Heart left ventricle (tissue), 16 donors: Measurements from ENCODE around the gene ENKD1. TPM values are rescaled to one million over a fixed set of nuclear protein-coding genes. Genes with fewer than 3 reads are reported as not detected.

Source experiments
- ATAC-seq, 4 donors: fragments of 200-7000 bp; cut with Tn5 transposase; one replicate each; pipeline ENCODE4 v1.9.1; 2020 to 2022; ENCODE audit warnings: moderate library complexity in 4 of 4, mild to moderate bottlenecking in 3 of 4, moderate number of reproducible peaks in 1 of 4
- DNase-seq, 5 donors: peaks; one replicate each; pipeline ENCODE4 v3.0.0-alpha.2; 2020
- H3K27ac ChIP-seq, 12 donors: fragments of 200-600 bp; sonication (generic) in 4 of 12; one replicate each; pipeline versions ENCODE4 v1.5.0 to v1.8.0; 2016 to 2022; ENCODE audit warnings: mild to moderate bottlenecking in 2 of 12
- H3K27me3 ChIP-seq, 9 donors: fragments of 200-600 bp; sonication (generic) in 2 of 9; one replicate each; pipeline versions ENCODE4 v1.5.1 to v1.8.0; 2016 to 2022; ENCODE audit warnings: mild to moderate bottlenecking in 3 of 9
- H3K36me3 ChIP-seq, 9 donors: fragments of 200-600 bp; sonication (generic) in 2 of 9; one replicate each; pipeline versions ENCODE4 v1.5.0 to v1.8.0; 2018 to 2022; ENCODE audit warnings: mild to moderate bottlenecking in 2 of 9
- H3K4me1 ChIP-seq, 12 donors: fragments of 200-600 bp; sonication (generic) in 4 of 12; one replicate each; pipeline versions ENCODE4 v1.5.0 to v1.8.0; 2016 to 2022; ENCODE audit warnings: mild to moderate bottlenecking in 3 of 12
- H3K4me3 ChIP-seq, 12 donors: fragments of 200-600 bp; sonication (generic) in 4 of 12; one replicate each; pipeline versions ENCODE4 v1.5.0 to v1.8.0; 2017 to 2022; ENCODE audit warnings: mild to moderate bottlenecking in 9 of 12, moderate library complexity in 4 of 12
- H3K9me3 ChIP-seq, 12 donors: fragments of 200-600 bp; sonication (generic) in 4 of 12; one replicate each; pipeline versions ENCODE4 v1.5.0 to v1.8.0; 2016 to 2022; ENCODE audit warnings: mild to moderate bottlenecking in 1 of 12
- POLR2A ChIP-seq, 2 donors: fragments of 450-650 bp; IDR thresholded peaks; one replicate each; pipeline ENCODE4 v1.6.1; 2017; ENCODE audit warnings: antibody characterized with exemption in 2 of 2, mild to moderate bottlenecking in 2 of 2, moderate library complexity in 2 of 2
- WGBS, 4 donors: extraction: QIAGEN DNeasy Blood & Tissue Kit in 2 of 4; methylation state at CpG; one replicate each; pipeline versions ENCODE4 v1.1.5 to v1.1.7; 2013 to 2018; 5-methylcytosine and 5-hydroxymethylcytosine counted together
- intact Hi-C, 10 donors: fragments of 100-400 bp; cut with DNase I; formaldehyde crosslinking; loops; one replicate each; pipeline versions ENCODE4 v1.11.1 to v1.14.2; 2022
- polyA plus RNA-seq, 2 donors: library from polyadenylated mRNA; stranded (reverse); fragments of 200-250 nt; gene quantifications; one replicate each; pipeline ENCODE4 v1.2.3, GENCODE V29; 2013
- total RNA-seq, 9 donors: library from RNA; depleted of rRNA in 2 of 9; stranded (reverse); fragments of >200 nt in 2 of 9; fragmentation: NEBNext Ultra II Directional in 3 of 9; extraction: Animal tissue kit (Norgen Biotek cat#: 25700) in 3 of 9; gene quantifications; one replicate each; pipeline versions ENCODE4 v1.1.0 to v1.2.4, GENCODE V29; 2016 to 2023
- TF ChIP-seq, protein P1 (sequence below), 12 donors: fragments of 200-600 bp; sonication (generic) in 4 of 12; IDR thresholded peaks; one replicate each; pipeline versions ENCODE4 v1.5.0 to v1.8.0; 2018 to 2022; ENCODE audit warnings: antibody characterized with exemption in 12 of 12, mild to moderate bottlenecking in 5 of 12
- donor health status: ischemic (EF 13 %, LVEDD 7.1; RV severe dilation, severe dysfunction).
- donor health status: healthy with polysubstance abuse.
- donor health status: DM: no; HTN: yes; CAD: no.
- donor health status: DM: no; HTN: no; CAD: no.
- donor health status: ischemic (EF 25% LVEDD 6.9; RV normal size, moderate dysfunction).
- donor health status: ischemic (EF 25% LVEDD 5.7; RV mildly dilated, moderate dysfunction).
- donor health status: healthy.
- donor health status: DM: yes; HTN: yes; CAD: no.
- donor health status: ischemic (EF 35%, LVEDD 5.7; RV mildly dilated, moderate dysfunction).
- donor health status: nonischemic (EF 11% LVEDD 7.7; RV severe dilation, severe dysfunction).
- donor health status: DM: yes; HTN: yes; CAD: no.
- donor health status: PGD.
- donor health status: ischemic (EF 29% LVEDD 5.4; RV normal size, mild dysfunction).
- donor health status: nonischemic (EF 23%, LVEDD 6.1; RV moderate dilation, normal function).

Gene ENKD1
- total and polyA plus RNA-seq, 11 donors, result 7.6 to 26.9 (median 10.6) TPM

DNA sequence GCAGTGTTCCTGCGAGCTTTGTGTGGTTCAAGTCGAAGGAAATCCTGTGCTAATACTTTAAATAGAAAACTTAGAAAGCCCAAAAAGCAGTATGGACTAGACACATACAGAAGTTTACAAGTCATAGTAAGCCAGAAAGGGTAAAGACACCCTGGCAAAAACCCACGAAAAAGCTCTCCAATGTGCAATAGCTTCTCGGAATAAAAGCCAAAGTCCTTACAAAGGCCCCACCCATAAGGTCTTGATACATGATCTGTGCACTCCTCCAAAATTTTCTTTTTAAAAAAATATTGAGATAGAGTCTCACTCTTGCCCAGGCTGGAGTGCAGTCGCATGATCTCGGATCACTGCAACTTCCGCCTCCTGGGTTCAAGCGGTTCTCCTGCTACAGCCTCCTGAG lies 10.4 kb upstream of the ENKD1 start:
- Histone ChIP-seq H3K4me1 (peaks cover 8 to 40% (median 23%) of the 10 kb centered on the region in 12 donors), H3K27ac (peak overlapping the region in 1 of 12 donors; percentile 25), H3K36me3 (peaks cover 0 to 18% (median 8%) of the 10 kb centered on the region in 9 donors), H3K27me3 (no peaks in the 10 kb centered on the region), H3K9me3 (no peaks in the 10 kb centered on the region), H3K4me3 (no peak overlapping the region)
- WGBS, 4 donors, result 75 to 81% (median 78%) methylated on average over 8 of the region's 8 CpGs
- intact Hi-C loops, result loop anchor here in 8 of 10 donors (5.0 to 10.0 kb wide), 8 partner anchors 45 to 388 kb away; partner anchors contain the start of genes RANBP10 (in 2 of the 8), TSNAXIP1 (in 2 of the 8), DDX28 (in 1 of the 8) and DUS2 (in 1 of the 8)
- DNase-seq, result no peak
- TF ChIP-seq, protein P1, sequence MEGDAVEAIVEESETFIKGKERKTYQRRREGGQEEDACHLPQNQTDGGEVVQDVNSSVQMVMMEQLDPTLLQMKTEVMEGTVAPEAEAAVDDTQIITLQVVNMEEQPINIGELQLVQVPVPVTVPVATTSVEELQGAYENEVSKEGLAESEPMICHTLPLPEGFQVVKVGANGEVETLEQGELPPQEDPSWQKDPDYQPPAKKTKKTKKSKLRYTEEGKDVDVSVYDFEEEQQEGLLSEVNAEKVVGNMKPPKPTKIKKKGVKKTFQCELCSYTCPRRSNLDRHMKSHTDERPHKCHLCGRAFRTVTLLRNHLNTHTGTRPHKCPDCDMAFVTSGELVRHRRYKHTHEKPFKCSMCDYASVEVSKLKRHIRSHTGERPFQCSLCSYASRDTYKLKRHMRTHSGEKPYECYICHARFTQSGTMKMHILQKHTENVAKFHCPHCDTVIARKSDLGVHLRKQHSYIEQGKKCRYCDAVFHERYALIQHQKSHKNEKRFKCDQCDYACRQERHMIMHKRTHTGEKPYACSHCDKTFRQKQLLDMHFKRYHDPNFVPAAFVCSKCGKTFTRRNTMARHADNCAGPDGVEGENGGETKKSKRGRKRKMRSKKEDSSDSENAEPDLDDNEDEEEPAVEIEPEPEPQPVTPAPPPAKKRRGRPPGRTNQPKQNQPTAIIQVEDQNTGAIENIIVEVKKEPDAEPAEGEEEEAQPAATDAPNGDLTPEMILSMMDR (IDR thresholded peaks at IDR 0.05), result no peak
- TF ChIP-seq POLR2A (IDR thresholded peaks at IDR 0.05), result no peak
- no peak for ATAC-seq

DNA sequence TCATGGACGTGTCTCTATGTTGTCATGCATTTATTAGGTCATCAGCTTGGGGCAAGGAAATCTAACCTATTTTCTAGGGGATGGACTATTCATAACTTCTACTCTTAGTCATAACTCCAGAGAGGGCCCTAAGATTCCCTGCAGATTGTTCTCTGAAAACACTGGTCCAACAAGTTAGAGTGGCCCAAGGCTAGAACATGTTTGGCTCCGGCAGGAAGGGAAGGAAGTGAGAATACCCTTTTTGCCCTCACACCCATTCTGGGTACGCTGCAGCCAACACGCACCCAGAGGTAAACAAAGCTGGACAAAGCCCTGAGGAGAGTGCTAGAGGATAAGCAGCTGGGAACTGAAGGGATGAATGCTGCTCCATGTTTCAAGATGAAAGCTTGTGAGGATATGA lies 10.0 kb upstream of the ENKD1 start:
- peak overlapping the region in 1 of 12 donors; percentile 25 for H3K27ac ChIP-seq

DNA sequence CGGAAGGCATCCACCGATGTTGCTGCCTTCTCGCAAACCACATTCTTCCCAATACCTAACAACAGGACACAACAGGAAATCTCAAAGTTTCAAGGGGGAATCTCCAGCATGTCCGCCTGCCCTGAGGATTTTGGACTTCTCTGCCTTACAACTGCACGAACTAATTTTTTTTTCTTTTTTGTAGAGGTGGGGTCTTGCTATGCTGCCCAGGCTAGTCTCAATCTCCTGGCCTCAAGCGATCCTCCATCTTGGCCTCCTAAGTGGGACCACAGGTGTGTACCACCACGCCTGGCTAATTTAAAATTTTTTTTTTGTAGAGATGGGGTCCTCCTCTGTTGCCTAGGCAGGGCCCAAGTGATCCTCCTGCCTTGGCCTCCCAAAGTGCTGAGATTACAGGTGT lies 9.4 kb upstream of the ENKD1 start:
- Histone ChIP-seq H3K4me3 (no peak overlapping the region), H3K27ac (no peak overlapping the region), H3K9me3 (no peaks in the 10 kb centered on the region), H3K27me3 (no peaks in the 10 kb centered on the region), H3K4me1 (peaks cover 8 to 40% (median 23%) of the 10 kb centered on the region in 12 donors), H3K36me3 (peaks cover 0 to 18% (median 8%) of the 10 kb centered on the region in 9 donors)
- ATAC-seq, result no peak
- intact Hi-C loops, result loop anchor here in 8 of 10 donors (5.0 to 10.0 kb wide), 8 partner anchors 46 to 389 kb away; partner anchors contain the start of genes RANBP10 (in 2 of the 8), TSNAXIP1 (in 2 of the 8), DDX28 (in 1 of the 8) and DUS2 (in 1 of the 8)
- WGBS, 4 donors, result 91 to 99% (median 98%) methylated on average over 7 of the region's 7 CpGs
- no peak for DNase-seq
- no peak for TF ChIP-seq POLR2A (IDR thresholded peaks at IDR 0.05)
- TF ChIP-seq, protein P1 (IDR thresholded peaks at IDR 0.05), result no peak

More for the DNA sequence above, 10.0 kb upstream of the ENKD1 start:
- no peaks in the 10 kb centered on the region for H3K27me3 ChIP-seq
- no peak overlapping the region for H3K4me3 ChIP-seq
- TF ChIP-seq POLR2A (IDR thresholded peaks at IDR 0.05), result no peak
- TF ChIP-seq, protein P1 (IDR thresholded peaks at IDR 0.05), result no peak
- DNase-seq (no peak), ATAC-seq (no peak)
- no peaks in the 10 kb centered on the region for H3K9me3 ChIP-seq
- H3K4me1 ChIP-seq, result peaks cover 8 to 40% (median 23%) of the 10 kb centered on the region in 12 donors
- H3K36me3 ChIP-seq, result peaks cover 0 to 18% (median 8%) of the 10 kb centered on the region in 9 donors
- intact Hi-C loops, result loop anchor here in 8 of 10 donors (5.0 to 10.0 kb wide), 8 partner anchors 46 to 388 kb away; partner anchors contain the start of genes RANBP10 (in 2 of the 8), TSNAXIP1 (in 2 of the 8), DDX28 (in 1 of the 8) and DUS2 (in 1 of the 8)
- 60 to 75% (median 71%) methylated on average over 4 of the region's 4 CpGs for WGBS, 4 donors

- Histone ChIP-seq H3K27ac (no peak overlapping the region), H3K36me3 (peaks cover 0 to 15% (median 6%) of the 10 kb centered on the region in 9 donors), H3K9me3 (no peaks in the 10 kb centered on the region), H3K27me3 (no peaks in the 10 kb centered on the region), H3K4me1 (peaks cover 8 to 40% (median 23%) of the 10 kb centered on the region in 12 donors), H3K4me3 (no peak overlapping the region)
- 97 to 99% (median 97%) methylated on average over 16 to 17 of the region's 17 CpGs for WGBS, 4 donors
- DNase-seq, result peak in 1 of 5 donors; percentile 19
- intact Hi-C loops, result loop anchor here in 8 of 10 donors (5.0 to 10.0 kb wide), 8 partner anchors 47 to 389 kb away; partner anchors contain the start of genes RANBP10 (in 2 of the 8), TSNAXIP1 (in 2 of the 8), DDX28 (in 1 of the 8) and DUS2 (in 1 of the 8)
- ATAC-seq, result no peak
- no peak for TF ChIP-seq POLR2A (IDR thresholded peaks at IDR 0.05)
- TF ChIP-seq, protein P1 (IDR thresholded peaks at IDR 0.05), result no peak
Measured at GRCh38 chr16:67675579-67675935, 9.0 kb upstream of the ENKD1 start.
